CD14-positive monocyte (primary cell): ENCODE measurements around the gene SLC6A13. TPM values are rescaled to one million over a fixed set of nuclear protein-coding genes. Genes with fewer than 3 reads are reported as not detected.
A peak's percentile ranks its signal among the peaks of the same experiment; 100 is the strongest.

ENCODE experiments used
- DNase-seq, 3 donors: peaks; one replicate each; pipeline ENCODE4 v3.0.0-alpha.2; 2011 to 2022
- H2AFZ ChIP-seq: 2 replicates; pipeline ENCODE4 v1.6.0; 2012; ENCODE audit warnings: mild to moderate bottlenecking, low read depth, low read length, inconsistent platforms; ENCODE audit not compliant: insufficient read depth, poor library complexity, severe bottlenecking
- H3K27ac ChIP-seq, 2 donors: 1 replicate in 1 of 2; 2 replicates in 1 of 2; pipeline ENCODE4 v1.5.1; 2012 to 2013; ENCODE audit warnings: low read length in 2 of 2, control low read depth in 1 of 2, inconsistent platforms in 1 of 2, low read depth in 1 of 2, mild to moderate bottlenecking in 1 of 2
- H3K27me3 ChIP-seq, 2 donors: one replicate each; pipeline versions ENCODE4 v1.6.0 to v1.6.1; 2011 to 2013; ENCODE audit warnings: low read length in 2 of 2; ENCODE audit not compliant: control insufficient read depth in 2 of 2, insufficient read depth in 2 of 2
- H3K36me3 ChIP-seq, 2 donors: replicated peaks in 1 of 2; 1 replicate in 1 of 2; 2 replicates in 1 of 2; pipeline versions ENCODE4 v1.5.1 to v1.6.1; 2012 to 2013; ENCODE audit warnings: low read length in 2 of 2, control low read depth in 1 of 2, inconsistent platforms in 1 of 2, mild to moderate bottlenecking in 1 of 2; ENCODE audit not compliant: insufficient read depth in 2 of 2, control insufficient read depth in 1 of 2
- H3K4me1 ChIP-seq, 2 donors: 1 replicate in 1 of 2; 2 replicates in 1 of 2; pipeline versions ENCODE4 v1.5.1 to v1.6.1; 2012 to 2013; ENCODE audit warnings: low read length in 2 of 2, control low read depth in 1 of 2, inconsistent platforms in 1 of 2, mild to moderate bottlenecking in 1 of 2, moderate library complexity in 1 of 2; ENCODE audit not compliant: insufficient read depth in 2 of 2, control insufficient read depth in 1 of 2
- H3K4me2 ChIP-seq: replicated peaks from 2 replicates; pipeline ENCODE3; 2012; ENCODE audit warnings: low read length, moderate library complexity, mild to moderate bottlenecking; ENCODE audit not compliant: poor library complexity, severe bottlenecking; ENCODE audit errors: extremely low read depth
- H3K4me3 ChIP-seq, 3 experiments: fragments of 200-600 bp in 1 of 3; sonication (generic) in 1 of 3; replicated peaks in 1 of 3; 1 replicate in 2 of 3; 2 replicates in 1 of 3; pipeline ENCODE4 v1.5.1; 2011 to 2013; ENCODE audit warnings: low read length in 3 of 3, mild to moderate bottlenecking in 3 of 3, control low read depth in 2 of 3, low read depth in 2 of 3, inconsistent platforms in 1 of 3, moderate library complexity in 1 of 3
- H3K79me2 ChIP-seq: 2 replicates; pipeline ENCODE4 v1.6.0; 2012; ENCODE audit warnings: mild to moderate bottlenecking, control low read depth, inconsistent platforms, low read length, moderate library complexity; ENCODE audit not compliant: insufficient read depth
- H3K9ac ChIP-seq: 2 replicates; pipeline ENCODE4 v1.6.0; 2017; ENCODE audit warnings: low read length, mild to moderate bottlenecking; ENCODE audit not compliant: insufficient read depth, poor library complexity, severe bottlenecking
- H3K9me3 ChIP-seq, 2 donors: replicated peaks in 1 of 2; 1 replicate in 1 of 2; 2 replicates in 1 of 2; pipeline versions ENCODE4 v1.5.1 to v1.6.1; 2012 to 2013; ENCODE audit warnings: low read length in 2 of 2, control low read depth in 1 of 2; ENCODE audit not compliant: control insufficient read depth in 1 of 2, insufficient read depth in 1 of 2
- H4K20me1 ChIP-seq: 2 replicates; pipeline ENCODE4 v1.6.0; 2012; ENCODE audit warnings: mild to moderate bottlenecking, low read length, control low read depth, moderate library complexity; ENCODE audit not compliant: insufficient read depth
- H3K27ac Mint-ChIP-seq, 7 donors: one replicate each; pipeline ENCODE4 v1.8.0; 2020; ENCODE audit warnings: mild to moderate bottlenecking in 7 of 7, mixed read lengths in 7 of 7, moderate library complexity in 6 of 7, inconsistent platforms in 2 of 7
- H3K27me3 Mint-ChIP-seq, 3 donors: one replicate each; pipeline ENCODE4 v1.8.0; 2021 to 2022; ENCODE audit warnings: low read depth in 3 of 3, mild to moderate bottlenecking in 3 of 3, mixed read lengths in 3 of 3, moderate library complexity in 3 of 3, inconsistent platforms in 1 of 3
- H3K36me3 Mint-ChIP-seq, 2 donors: one replicate each; pipeline ENCODE4 v1.8.0; 2020; ENCODE audit warnings: mixed read lengths in 2 of 2, inconsistent platforms in 1 of 2, mild to moderate bottlenecking in 1 of 2
- H3K4me1 Mint-ChIP-seq: one replicate; pipeline ENCODE4 v1.8.0; 2020; ENCODE audit warnings: mild to moderate bottlenecking, mixed read lengths
- H3K4me3 Mint-ChIP-seq, 2 donors: one replicate each; pipeline ENCODE4 v1.8.0; 2020; ENCODE audit warnings: mild to moderate bottlenecking in 2 of 2, mixed read lengths in 2 of 2, moderate library complexity in 1 of 2
- H3K9me3 Mint-ChIP-seq, 7 donors: one replicate each; pipeline ENCODE4 v1.8.0; 2020 to 2022; ENCODE audit warnings: mixed read lengths in 7 of 7, mild to moderate bottlenecking in 6 of 7, moderate library complexity in 6 of 7, inconsistent platforms in 2 of 7
- WGBS: methylation state at CpG from one replicate; pipeline ENCODE4 v1.1.5; 2013; ENCODE audit warnings: missing lambda C conversion rate; ENCODE audit not compliant: insufficient coverage; 5-methylcytosine and 5-hydroxymethylcytosine counted together
- intact Hi-C, 2 donors: fragments of 100-400 bp; cut with micrococcal nuclease; formaldehyde crosslinking; loops; one replicate each; pipeline versions ENCODE4 v1.15.0 to v1.15.1; 2023
- polyA plus RNA-seq, 3 donors: library from polyadenylated mRNA; depleted of rRNA in 1 of 3; unstranded in 2 of 3; stranded (reverse) in 1 of 3; fragments of 300-500 nt in 2 of 3; fragments of >200 nt in 1 of 3; fragmentation: Illumina TruSeq in 2 of 3; gene quantifications; 1 replicate in 2 of 3; 2 replicates in 1 of 3; pipeline ENCODE4 v1.2.3, GENCODE V29; 2012 to 2021
- TF ChIP-seq, protein P1 (sequence below): fragments of 200-600 bp; IDR thresholded peaks from one replicate; pipeline ENCODE4 v1.8.0; 2022; ENCODE audit warnings: antibody characterized with exemption, mild to moderate bottlenecking

Gene SLC6A13
- polyA plus RNA-seq, 3 donors, result 0.13 TPM; not detected in 2

- Mint-ChIP-seq H3K27ac (peak overlapping the region in 2 of 7 donors; percentile 26 to 32), H3K4me3 (no peak overlapping the region), H3K4me1 (no peaks in the 10 kb centered on the region), H3K36me3 (no peaks in the 10 kb centered on the region), H3K27me3 (peaks cover 14 to 28% (median 25%) of the 10 kb centered on the region in 3 donors), H3K9me3 (peaks cover 0 to 4% (median 0%) of the 10 kb centered on the region in 7 donors)
- WGBS, result 80% methylated on average over 9 of the region's 14 CpGs
- Histone ChIP-seq H3K4me3 (no peak overlapping the region), H3K27me3 (peaks cover 3 to 5% of the 10 kb centered on the region in 2 donors), H3K27ac (no peak overlapping the region), H3K9me3 (no peaks in the 10 kb centered on the region), H4K20me1 (no peaks in the 10 kb centered on the region), H3K9ac (no peak overlapping the region), H2AFZ (no peak overlapping the region), H3K4me2 (no peak overlapping the region), H3K4me1 (no peaks in the 10 kb centered on the region), H3K36me3 (no peaks in the 10 kb centered on the region), H3K79me2 (no peaks in the 10 kb centered on the region)
- TF ChIP-seq, protein P1, sequence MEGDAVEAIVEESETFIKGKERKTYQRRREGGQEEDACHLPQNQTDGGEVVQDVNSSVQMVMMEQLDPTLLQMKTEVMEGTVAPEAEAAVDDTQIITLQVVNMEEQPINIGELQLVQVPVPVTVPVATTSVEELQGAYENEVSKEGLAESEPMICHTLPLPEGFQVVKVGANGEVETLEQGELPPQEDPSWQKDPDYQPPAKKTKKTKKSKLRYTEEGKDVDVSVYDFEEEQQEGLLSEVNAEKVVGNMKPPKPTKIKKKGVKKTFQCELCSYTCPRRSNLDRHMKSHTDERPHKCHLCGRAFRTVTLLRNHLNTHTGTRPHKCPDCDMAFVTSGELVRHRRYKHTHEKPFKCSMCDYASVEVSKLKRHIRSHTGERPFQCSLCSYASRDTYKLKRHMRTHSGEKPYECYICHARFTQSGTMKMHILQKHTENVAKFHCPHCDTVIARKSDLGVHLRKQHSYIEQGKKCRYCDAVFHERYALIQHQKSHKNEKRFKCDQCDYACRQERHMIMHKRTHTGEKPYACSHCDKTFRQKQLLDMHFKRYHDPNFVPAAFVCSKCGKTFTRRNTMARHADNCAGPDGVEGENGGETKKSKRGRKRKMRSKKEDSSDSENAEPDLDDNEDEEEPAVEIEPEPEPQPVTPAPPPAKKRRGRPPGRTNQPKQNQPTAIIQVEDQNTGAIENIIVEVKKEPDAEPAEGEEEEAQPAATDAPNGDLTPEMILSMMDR, result no peak
- intact Hi-C loops, result no loop called here
- DNase-seq, result no peak
These were observed 4.9 kb downstream of the SLC6A13 start for GRCh38 chr12:257521-258321.

GRCh38 chr12:256958-257357, 5.7 kb downstream of the SLC6A13 start:
- TF ChIP-seq, protein P1, result no peak
- Histone ChIP-seq H3K36me3 (no peaks in the 10 kb centered on the region), H3K4me1 (no peaks in the 10 kb centered on the region), H3K79me2 (no peaks in the 10 kb centered on the region), H3K9me3 (no peaks in the 10 kb centered on the region), H3K4me3 (no peak overlapping the region), H4K20me1 (no peaks in the 10 kb centered on the region), H3K9ac (no peak overlapping the region), H3K4me2 (no peak overlapping the region), H3K27me3 (peaks cover under 1 to 5% of the 10 kb centered on the region in 2 donors), H2AFZ (no peak overlapping the region), H3K27ac (no peak overlapping the region)
- WGBS, result 71% methylated on average over 1 of the region's 3 CpGs
- intact Hi-C loops, result no loop called here
- Mint-ChIP-seq H3K4me1 (no peaks in the 10 kb centered on the region), H3K27me3 (peaks cover 14 to 28% (median 21%) of the 10 kb centered on the region in 3 donors), H3K9me3 (peaks cover 0 to 4% (median 0%) of the 10 kb centered on the region in 7 donors), H3K27ac (no peak overlapping the region), H3K36me3 (no peaks in the 10 kb centered on the region), H3K4me3 (no peak overlapping the region)
- DNase-seq, result no peak
